D341Med (cell line): ENCODE data around the gene CYP2R1.
"Not testable (repeated sequence)": the region's sequence is repeated elsewhere in the genome, so short reads cannot be mapped to it uniquely, and the experiment has no call there.

ENCODE experiments used
- DNase-seq: peaks from one replicate; pipeline ENCODE4 v3.0.0; 2012; ENCODE audit warnings: low spot score

The CYP2R1 gene

DNA sequence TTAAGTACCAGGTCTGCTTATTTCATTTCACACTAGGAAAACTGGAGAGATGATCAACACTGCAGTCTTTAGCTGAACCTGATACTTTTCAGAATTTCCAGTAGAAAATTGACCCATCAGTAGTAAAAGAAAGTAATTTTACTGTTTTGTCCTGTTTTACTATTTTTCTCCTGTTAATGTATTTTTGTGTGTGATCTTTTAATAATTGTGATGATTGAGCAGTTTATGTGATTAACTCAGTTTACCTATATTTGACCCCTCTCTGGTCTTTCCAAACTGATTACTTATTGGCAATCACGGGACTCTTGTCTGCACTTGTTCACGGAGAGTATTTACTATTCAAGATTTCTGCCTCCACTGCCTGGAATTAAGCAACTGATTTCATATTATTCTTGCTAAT lies 546 bp upstream of the CYP2R1 start:
- DNase-seq = no peak

DNA sequence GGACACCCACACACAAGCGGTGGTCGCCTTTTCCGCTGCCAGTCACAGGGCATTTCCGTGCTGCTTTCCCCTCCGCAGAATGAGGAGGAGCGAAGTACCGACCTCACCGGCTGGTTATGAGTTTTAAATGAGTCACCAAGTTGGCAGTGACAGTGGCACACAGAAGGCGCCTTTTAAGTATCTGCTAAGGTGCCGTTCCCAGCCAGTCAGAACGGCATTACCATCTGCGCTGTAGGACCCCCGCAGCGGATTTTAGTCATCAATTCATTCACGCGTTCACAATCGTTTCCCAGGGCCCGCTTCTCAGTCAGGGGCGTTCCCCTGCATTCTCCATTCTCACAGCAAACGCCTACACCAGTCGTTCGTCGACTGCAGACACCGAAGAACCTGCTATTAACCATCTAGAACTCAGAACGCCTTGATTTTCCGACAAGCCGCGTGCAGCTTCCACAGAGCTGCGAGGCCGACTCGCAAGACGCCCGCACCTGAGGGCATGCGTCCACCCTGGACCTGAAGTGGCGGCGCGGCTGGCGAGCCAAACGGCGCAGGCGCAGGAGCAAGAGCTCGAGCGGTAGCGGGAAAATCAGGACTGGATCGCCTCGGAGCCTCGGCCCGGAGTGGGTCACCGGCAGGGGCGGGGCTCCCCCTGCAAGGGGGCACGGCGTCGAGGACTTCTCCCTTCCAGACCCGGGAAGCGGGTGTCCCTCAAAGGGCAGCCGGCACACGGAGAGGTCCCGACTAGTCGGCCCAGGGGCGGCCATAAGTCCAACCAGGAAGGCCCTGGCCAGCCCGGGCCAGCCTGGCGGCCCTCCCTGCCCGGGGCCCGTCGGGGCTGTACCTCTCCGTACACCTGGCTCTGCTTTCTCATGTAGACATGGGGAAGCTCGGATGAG lies 642 bp downstream of the CYP2R1 start:
- peak; percentile 93 for DNase-seq

DNA sequence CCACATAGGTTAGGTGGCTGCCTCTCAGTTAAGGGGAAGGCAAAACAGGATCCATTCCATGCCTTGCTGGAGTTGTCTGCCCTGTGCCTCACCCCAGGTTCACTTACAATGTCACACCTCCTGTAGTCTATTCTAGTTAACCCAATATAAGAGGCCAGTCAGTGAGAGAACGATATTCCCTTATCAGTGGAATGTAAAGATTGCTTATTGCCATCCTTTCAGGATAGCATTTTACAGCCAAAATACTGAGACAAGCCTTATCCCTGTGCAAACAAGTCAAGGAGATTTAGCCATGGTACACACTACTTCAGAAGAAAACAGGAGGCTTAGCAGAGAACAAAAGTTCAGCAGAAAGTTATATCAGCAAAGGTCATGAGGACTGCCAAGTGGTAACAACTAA lies 5.5 kb downstream of the CYP2R1 start:
- no peak for DNase-seq

DNA sequence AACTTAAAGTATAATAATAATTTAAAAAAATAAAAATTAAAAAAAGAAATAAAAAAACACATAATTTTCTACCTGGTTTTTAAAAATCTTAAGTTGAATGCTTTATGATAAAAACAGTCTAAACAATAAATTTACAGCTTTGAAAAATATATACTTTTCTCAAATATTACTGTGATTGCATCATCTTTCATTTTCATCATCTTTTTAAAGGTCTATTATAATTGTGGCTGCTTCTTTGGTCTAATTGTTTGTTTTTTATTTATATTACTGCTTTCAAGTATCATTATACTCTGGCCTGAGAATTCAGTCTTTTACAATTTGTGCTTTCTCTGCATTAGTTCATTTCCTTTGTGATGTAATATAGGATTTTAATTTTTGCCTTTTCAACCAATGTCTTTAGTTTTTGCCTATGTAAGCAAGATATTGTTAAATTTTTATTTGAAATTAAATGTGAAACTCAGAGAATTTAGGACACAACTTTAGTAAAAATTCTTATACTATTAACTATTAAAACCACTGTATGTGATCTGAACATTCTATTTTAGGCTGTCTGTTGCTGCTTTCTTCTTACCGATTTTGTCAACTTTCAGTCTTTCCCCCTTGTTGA lies 7.3 kb downstream of the CYP2R1 start:
- no peak for DNase-seq

DNA sequence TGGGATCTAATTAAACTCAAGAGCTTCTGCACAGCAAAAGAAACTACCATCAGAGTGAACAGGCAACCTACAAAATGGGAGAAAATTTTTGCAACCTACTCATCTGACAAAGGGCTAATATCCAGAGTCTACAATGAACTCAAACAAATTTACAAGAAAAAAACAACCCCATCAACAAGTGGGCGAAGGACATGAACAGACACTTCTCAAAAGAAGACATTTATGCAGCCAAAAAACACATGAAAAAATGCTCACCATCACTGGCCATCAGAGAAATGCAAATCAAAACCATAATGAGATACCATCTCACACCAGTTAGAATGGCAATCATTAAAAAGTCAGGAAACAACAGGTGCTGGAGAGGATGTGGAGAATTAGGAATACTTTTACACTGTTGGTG lies 8.3 kb downstream of the CYP2R1 start:
- not testable (repeated sequence) for DNase-seq

DNA sequence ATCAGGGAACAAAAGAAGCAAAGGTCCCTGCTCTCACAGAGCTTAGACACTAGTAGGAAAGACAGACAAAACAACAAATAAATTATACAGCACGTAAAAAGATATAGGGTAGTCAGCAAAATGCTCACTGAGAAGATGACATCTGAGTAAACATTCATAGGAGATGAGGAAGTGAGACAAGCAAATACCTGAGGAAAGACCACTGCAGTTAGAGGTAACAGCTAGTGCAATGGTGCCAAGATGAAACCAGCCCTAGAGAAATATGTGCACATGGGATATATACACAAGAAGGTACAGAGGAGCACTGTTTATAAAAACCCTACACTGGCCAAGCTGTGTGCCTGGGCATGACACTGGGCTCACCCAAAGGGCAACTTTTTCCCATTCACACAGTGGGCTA lies 9.8 kb downstream of the CYP2R1 start:
- DNase-seq = no peak

DNA sequence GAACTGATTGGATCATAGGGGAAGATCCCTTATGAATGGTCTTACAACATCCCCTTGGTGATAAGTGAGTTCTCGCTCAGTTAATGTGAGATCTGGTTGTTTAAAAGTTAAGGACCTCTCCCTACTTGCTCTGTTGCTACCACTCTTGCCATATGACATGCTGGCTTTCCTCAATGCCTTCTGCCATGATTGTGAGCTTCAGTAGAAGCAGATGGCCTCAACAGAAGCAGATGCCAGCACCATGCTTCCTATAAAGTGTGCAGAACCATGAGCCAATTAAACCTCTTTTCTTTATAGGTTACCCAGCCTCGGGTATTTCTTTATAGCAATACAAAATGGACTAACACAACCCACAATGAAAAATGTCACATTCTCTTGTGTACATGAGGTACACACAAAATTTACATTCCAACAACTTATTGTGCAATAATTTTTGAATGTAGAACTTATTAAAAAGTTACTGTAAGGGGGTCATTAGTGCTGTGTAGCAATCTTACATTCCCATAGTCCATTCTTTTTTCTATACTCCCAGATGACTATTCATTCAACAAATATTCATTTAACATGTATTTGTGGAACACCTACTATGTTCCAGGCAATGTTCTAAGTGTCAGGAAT lies 10.3 kb downstream of the CYP2R1 start:
- DNase-seq = no peak

DNA sequence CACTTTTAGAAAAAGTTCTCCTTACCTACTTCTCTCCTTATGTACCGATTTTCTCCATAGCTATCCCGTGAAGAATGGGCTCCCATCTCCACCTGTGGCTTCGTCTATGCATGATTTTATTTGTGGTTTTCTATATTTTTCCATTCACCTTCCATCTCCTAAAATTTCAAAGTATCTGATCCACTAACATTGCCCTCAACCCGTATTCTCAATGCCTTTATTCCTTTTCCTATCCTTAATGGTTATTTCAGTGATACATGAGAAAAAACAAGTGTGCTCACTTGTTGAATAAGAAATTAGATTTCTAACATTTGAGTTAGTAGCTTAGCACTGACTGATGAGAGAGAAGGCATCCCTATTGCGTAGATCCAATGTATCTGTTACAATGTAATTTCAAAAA lies 16.9 kb downstream of the CYP2R1 start:
- no peak for DNase-seq

DNA sequence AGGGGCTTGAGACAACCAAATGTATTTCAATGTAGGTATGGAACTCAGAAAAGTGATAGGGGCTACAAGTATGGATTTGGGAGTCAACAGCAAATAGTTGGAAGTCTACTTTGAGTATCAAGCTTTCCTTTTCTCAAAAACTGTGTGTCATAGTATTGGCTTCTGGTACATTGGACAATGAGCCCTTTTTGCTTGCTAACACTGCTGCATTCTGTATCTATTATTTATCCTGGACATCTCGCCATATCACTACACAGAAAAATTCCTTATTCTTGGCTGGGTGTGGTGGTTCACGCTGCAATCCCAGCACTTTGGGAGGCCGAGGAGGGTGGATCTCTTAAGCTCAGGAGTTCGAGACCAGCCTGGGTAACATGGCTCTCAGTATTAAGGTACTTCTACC lies 18.4 kb downstream of the CYP2R1 start:
- no peak for DNase-seq

DNA sequence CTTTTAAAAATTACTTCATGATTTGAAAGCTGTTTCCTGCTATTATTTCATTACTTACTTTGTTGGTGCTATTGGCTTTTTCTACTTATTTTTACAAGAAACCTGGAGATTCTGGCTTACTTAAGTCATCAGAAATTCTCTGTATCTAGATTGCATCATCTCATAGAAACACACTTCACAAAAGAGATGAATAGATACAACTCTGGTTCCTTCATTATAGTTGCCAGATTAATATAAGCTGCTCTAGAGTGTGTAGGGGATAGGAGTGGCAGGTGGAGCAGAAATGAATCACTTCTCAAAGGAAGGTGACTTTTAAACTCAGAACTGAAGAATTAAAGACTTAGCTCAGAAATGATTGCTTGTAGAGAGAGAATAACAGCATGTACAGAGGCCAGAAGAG lies 20.0 kb downstream of the CYP2R1 start:
- DNase-seq = no peak

DNA sequence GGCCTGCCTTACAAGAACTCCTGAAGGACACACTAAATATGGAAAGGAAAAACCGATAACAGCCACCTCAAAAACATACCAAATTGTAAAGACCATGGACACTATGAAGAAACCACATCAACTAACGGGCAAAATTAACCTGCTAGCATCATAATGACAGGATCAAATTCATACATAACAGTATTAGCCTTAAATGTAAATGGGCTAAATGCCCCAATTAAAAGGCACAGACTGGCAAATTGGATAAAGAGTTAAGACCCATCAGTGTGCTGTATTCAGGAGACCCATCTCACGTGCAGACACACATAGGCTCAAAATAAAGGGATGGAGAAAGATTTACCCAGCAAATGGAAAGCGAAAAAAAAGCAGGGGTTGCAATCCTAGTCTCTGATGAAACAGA lies 28.3 kb downstream of the CYP2R1 start:
- not testable (repeated sequence) for DNase-seq

DNA sequence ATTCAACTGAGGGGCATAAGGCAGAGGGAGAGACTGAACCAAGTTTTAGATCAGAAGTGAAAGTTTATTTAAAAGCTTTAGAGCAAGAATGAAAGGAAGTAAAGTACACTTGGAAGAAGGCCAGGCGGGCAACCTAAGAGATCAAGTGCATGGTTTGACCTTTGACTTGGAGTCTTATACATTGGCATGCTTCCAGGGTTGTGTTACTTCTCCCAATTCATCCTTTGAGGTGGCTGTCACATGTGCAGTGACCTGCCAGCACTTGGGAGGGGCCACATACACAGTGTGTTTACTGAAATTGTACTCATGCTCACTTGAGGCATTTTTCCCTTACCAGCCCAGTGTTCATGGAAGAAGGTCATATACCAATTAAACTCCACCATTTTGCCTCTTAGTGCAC lies 30.4 kb downstream of the CYP2R1 start:
- DNase-seq = no peak

DNA sequence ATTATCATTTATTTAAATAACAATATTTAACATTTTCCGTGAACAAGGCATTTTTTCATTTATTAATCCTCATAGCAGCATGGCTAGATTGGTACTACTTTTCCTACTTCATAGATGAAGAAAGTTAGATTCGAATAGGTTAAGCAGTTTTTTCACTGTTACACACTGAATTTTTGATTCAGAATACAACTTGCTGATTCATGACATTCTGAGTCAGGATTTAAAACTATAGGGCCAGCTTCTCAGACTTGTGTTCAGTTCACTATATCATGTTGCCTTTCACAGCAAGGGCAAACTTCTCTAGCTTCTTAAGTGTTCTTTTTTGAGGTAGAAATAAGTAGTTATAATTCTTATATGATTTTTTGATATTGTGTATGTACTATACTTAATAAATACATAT lies 31.5 kb downstream of the CYP2R1 start:
- no peak for DNase-seq

DNA sequence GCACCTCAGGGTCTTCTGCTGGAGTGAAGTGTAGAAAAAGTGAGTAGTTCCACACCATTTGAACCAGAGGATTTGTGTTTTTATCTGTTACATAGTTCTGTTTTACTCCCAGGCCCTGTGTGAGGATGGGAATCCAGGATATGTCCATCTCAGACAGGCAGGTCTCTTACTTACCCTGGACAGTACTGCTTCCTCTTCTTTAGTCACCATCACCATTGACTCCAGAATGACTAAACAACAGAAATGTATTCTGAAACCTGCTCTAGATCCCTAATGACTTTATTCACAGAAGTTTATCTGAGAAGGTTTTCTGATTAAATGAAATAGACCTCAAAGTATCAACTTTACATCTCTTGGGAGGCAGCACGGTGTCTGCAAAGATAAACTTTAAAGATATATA lies 33.6 kb downstream of the CYP2R1 start:
- DNase-seq = no peak

DNA sequence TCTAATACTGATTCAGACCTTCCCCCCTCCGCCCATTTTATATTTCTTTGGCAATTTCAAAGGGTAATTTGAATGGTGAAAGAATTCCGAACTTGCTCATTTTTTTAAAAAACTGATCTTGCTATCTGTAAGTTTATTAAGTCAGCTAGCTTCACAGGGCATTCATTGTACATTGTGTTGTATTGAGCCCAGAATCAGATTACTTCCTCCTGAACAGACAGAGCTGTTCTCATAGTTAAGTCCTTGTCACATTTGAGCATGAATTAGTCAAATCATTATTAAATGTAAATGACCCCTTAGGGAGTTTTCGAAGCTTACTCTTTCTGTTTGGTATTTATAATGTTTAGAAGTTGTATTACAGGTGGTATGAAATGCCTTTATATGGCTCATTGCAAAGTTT lies 34.4 kb downstream of the CYP2R1 start:
- DNase-seq = no peak

DNA sequence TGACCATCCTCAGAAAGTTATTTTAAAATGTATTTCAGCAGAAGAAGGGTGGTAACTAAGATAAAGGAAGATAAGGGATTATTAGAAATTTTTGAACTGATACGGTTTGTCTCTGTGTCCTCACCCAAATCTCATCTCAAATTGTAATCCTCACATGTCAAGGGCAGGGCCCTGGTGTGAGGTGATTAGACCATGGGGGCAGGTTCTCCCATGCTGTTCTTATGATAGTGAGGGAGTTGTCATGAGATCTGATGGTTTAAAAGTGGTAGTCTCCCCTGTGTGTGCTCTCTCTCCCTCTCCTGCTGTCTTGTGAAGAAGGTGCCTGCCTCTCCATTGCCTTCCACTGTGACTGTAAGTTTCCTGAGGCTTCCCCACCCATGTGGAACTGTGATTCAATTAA lies 36.1 kb downstream of the CYP2R1 start:
- no peak for DNase-seq

DNA sequence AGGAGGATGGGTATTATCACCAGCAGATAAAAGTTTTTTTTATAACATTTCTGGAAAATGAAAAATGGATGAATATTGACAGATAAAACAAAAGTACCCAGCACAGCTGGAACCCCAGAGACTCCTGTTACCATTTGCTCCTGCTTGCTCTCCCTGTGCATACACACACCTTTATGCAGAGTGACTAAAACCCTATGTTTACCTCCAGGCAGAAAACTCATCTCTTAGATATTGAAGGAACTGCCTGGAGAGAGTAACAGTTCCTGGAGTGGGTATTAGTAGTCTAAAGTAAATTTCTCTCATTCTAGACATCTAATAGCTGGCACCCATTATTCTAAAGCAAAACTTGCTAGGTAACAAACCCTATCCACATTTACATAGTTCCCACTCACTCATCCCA lies 38.0 kb downstream of the CYP2R1 start:
- DNase-seq = no peak

DNA sequence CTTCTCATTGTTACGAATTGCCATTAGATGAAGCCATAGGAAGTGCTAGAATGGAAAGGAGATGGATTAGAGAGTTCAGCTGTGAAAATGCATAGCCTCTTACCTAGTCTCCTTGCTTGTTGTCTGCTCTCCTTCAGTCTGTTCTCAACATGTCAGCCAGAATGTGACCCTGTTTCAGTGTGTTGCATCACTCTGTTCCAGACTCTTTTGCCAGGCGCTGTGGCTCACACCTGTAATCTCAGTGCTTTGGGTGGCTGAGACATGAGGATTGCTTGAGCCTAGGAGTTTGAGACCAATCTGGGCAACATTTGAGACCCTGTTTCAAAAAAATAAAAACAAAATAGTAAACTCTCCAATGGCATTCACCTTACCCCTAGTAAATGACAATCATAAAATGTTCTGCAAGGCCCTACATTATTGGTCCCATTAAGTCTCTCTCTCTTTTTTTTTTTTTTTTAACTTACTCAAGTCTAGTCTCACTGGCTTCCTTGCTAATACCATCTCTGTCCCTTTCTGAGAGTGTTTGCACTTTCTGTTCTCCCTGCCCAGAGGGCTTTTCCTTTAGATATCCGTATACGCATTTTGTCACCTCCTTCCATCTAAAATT lies 39.4 kb downstream of the CYP2R1 start:
- no peak for DNase-seq

DNA sequence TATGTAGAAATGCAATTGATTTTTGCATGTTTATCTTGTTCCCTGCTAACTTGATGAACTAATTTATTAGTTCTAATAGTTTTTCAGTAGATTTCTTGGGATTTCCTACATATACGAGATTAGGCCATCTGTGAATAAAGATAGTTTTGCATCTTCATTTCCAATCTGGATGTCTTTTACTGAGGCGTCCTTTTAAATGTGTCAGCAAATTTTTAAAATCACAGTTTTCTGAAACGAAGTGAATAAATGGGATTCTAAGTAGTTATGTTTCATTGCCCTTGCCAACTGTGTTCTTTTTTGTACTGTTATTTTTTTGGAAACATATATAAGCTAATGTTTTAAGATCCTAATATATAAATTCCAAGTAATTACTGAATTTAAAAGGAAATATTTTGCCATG lies 50.0 kb downstream of the CYP2R1 start:
- DNase-seq = no peak

DNA sequence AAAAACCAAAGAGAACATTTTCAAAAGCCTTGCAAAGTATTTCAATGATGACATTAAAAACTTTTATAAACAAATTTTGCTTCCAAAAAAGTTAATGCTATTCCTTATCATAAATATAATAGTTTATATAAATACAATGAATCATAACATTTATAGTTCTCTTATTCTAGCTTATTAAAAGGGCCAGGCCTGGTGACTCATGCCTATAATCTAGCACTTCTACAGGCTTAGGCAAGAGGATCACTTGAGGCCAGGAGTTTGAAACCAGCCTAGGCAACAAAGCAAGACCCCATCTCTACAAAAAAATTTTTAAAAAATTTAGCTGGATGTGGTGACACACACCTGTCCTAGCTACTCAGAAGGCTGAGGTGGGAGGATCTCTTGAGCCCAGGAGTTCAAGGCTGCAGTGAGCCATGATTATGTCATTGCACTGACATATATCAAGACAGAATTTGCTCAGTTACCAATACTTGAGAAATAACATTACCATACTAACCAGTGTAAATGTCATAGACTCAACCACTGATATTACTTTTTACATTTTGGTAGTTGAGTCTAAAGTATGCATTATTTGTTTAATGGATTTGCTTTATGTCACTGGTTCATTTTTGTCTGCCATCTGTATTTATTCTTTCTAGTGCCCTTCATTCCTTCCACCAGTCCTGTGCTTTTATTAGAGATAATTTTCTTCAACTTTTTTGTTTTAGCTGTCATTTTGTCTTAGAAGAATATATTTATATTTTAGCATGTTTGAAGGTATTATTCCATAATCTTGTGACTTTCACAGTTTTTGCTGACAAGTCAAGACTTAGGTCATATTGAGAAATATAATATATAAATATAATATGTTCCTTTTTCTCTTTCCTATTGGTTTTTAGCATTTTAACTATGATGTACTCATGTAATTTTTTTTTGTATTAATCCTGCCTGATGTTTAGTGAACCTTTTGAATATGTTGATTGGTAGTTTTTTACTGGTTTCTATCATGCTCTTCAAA lies 56.2 kb downstream of the CYP2R1 start:
- DNase-seq = no peak
